GM23248 (cell line): ENCODE measurements around the gene TGM2. TPM values are rescaled to one million over a fixed set of nuclear protein-coding genes. Genes with fewer than 3 reads are reported as not detected.

Source experiments
- DNase-seq: peaks from one replicate; pipeline ENCODE4 v3.0.0-alpha.2; 2015
- H2AFZ ChIP-seq: fragments of 200-600 bp; sonication (generic); 2 replicates; pipeline ENCODE4 v1.6.1; 2016; ENCODE audit warnings: antibody characterized with exemption
- H3F3A ChIP-seq: fragments of 200-600 bp; sonication (generic); 2 replicates; pipeline ENCODE4 v1.6.1; 2016; ENCODE audit warnings: mild to moderate bottlenecking, antibody characterized with exemption, mixed run types; ENCODE audit not compliant: insufficient read depth
- H3K27ac ChIP-seq: fragments of 200-600 bp; sonication (generic); 2 replicates; pipeline ENCODE4 v1.5.1; 2016; ENCODE audit warnings: mild to moderate bottlenecking
- H3K27me3 ChIP-seq: fragments of 200-600 bp; sonication (generic); replicated peaks from 2 replicates; pipeline ENCODE4 v1.6.1; 2016; ENCODE audit warnings: mild to moderate bottlenecking; ENCODE audit not compliant: insufficient read depth
- H3K36me3 ChIP-seq: fragments of 200-600 bp; sonication (generic); 2 replicates; pipeline ENCODE4 v1.6.1; 2016; ENCODE audit warnings: low read depth, mild to moderate bottlenecking
- H3K4me1 ChIP-seq: fragments of 200-600 bp; sonication (generic); 2 replicates; pipeline ENCODE4 v1.6.1; 2016; ENCODE audit warnings: mild to moderate bottlenecking; ENCODE audit not compliant: insufficient read depth
- H3K4me2 ChIP-seq: fragments of 200-600 bp; sonication (generic); one replicate; pipeline ENCODE4 v1.6.1; 2016; ENCODE audit warnings: mild to moderate bottlenecking; ENCODE audit not compliant: unreplicated experiment
- H3K4me3 ChIP-seq: fragments of 200-600 bp; sonication (generic); 2 replicates; pipeline ENCODE4 v1.5.1; 2016; ENCODE audit warnings: mild to moderate bottlenecking
- H3K79me2 ChIP-seq: fragments of 200-600 bp; sonication (generic); 2 replicates; pipeline ENCODE4 v1.6.1; 2016; ENCODE audit warnings: mild to moderate bottlenecking; ENCODE audit not compliant: insufficient read depth
- H3K9ac ChIP-seq: fragments of 200-600 bp; sonication (generic); 2 replicates; pipeline ENCODE4 v1.6.1; 2016; ENCODE audit warnings: mild to moderate bottlenecking
- H3K9me2 ChIP-seq: fragments of 200-600 bp; sonication (generic); 2 replicates; pipeline ENCODE4 v1.6.1; 2016; ENCODE audit warnings: mixed run types, mild to moderate bottlenecking, moderate library complexity; ENCODE audit not compliant: insufficient read depth
- H3K9me3 ChIP-seq: fragments of 200-600 bp; sonication (generic); one replicate; pipeline ENCODE4 v1.6.1; 2017; ENCODE audit warnings: low read depth
- H4K20me1 ChIP-seq: fragments of 200-600 bp; sonication (generic); 2 replicates; pipeline ENCODE4 v1.6.0; 2016; ENCODE audit not compliant: insufficient read depth
- EZH2 ChIP-seq: fragments of 200-600 bp; sonication (generic); IDR thresholded peaks from 2 replicates; pipeline ENCODE4 v1.6.1; 2018; ENCODE audit warnings: antibody characterized with exemption, mild to moderate bottlenecking; ENCODE audit not compliant: insufficient read depth, poor library complexity, severe bottlenecking
- EZH2phosphoT487 ChIP-seq: fragments of 200-600 bp; sonication (generic); IDR thresholded peaks from 2 replicates; pipeline ENCODE4 v1.6.1; 2018; ENCODE audit warnings: antibody characterized with exemption, moderate library complexity, mild to moderate bottlenecking, low read depth; ENCODE audit not compliant: insufficient read depth
- WGBS, 2 experiments: methylation state at CpG; one replicate each; pipeline ENCODE4 v1.1.6; 2015 to 2017; ENCODE audit warnings: low lambda C conversion rate in 2 of 2, low coverage in 1 of 2; ENCODE audit errors: missing lambda C conversion rate in 2 of 2; 5-methylcytosine and 5-hydroxymethylcytosine counted together
- in situ Hi-C: fragments of 300-500 bp; cut with MboI; formaldehyde crosslinking; loops from 2 replicates; pipeline ENCODE4 v1.15.0; 2020
- polyA plus RNA-seq: library from polyadenylated mRNA; unstranded; fragments of >200 nt; fragmentation: Nextera tagmentation; extraction: Ambion mirVana; gene quantifications from 2 replicates; pipeline ENCODE4 v1.2.1, GENCODE V29; 2016
- total RNA-seq: library from RNA; depleted of rRNA; stranded (reverse); fragments of >200 nt; shearing (Covaris generic); gene quantifications from 2 replicates; pipeline ENCODE4 v1.2.3, GENCODE V29; 2014

Gene TGM2
- total and polyA plus RNA-seq, 2 experiments from 2014 or later = 254 to 311 TPM

GRCh38 chr20:38172408-38172807, 7.3 kb upstream of the TGM2 start:
- no peaks in the 10 kb centered on the region for H3K9me3 ChIP-seq
- H4K20me1 ChIP-seq = no peaks in the 10 kb centered on the region
- no peaks in the 10 kb centered on the region for H3K79me2 ChIP-seq
- H3K27ac ChIP-seq = peak overlapping the region; percentile 46
- no peaks in the 10 kb centered on the region for H3K27me3 ChIP-seq
- 48 to 52% methylated on average over 4 of the region's 4 CpGs for WGBS, 2 experiments
- peaks cover 52% of the 10 kb centered on the region for H3K4me1 ChIP-seq
- H3K9ac ChIP-seq = peak overlapping the region; percentile 26; the same call in 1 of the 2 replicates
- peak overlapping the region; percentile 53 for H3K4me2 ChIP-seq
- H3F3A ChIP-seq = peaks cover 55% of the 10 kb centered on the region
- no peaks in the 10 kb centered on the region for H3K36me3 ChIP-seq
- H3K4me3 ChIP-seq = no peak overlapping the region
- TF ChIP-seq EZH2 = no peak
- no peak for TF ChIP-seq EZH2phosphoT487
- H2AFZ ChIP-seq = no peak overlapping the region
- no peaks in the 10 kb centered on the region for H3K9me2 ChIP-seq
- peak; percentile 66 for DNase-seq
- in situ Hi-C loops = no loop called here

- peaks cover 52% of the 10 kb centered on the region for H3K4me1 ChIP-seq
- H3K9ac ChIP-seq = peak overlapping the region; percentile 33; the same call in 1 of the 2 replicates
- peak overlapping the region; percentile 45 for H3K27ac ChIP-seq
- peak overlapping the region; percentile 55; the same call in 1 of the 2 replicates for H2AFZ ChIP-seq
- no peaks in the 10 kb centered on the region for H3K9me2 ChIP-seq
- TF ChIP-seq EZH2phosphoT487 (no peak), EZH2 (no peak)
- DNase-seq = no peak
- peak overlapping the region; percentile 2 for H3K4me2 ChIP-seq
- H4K20me1 ChIP-seq = no peaks in the 10 kb centered on the region
- peaks cover 61% of the 10 kb centered on the region for H3F3A ChIP-seq
- in situ Hi-C loops = no loop called here
- H3K4me3 ChIP-seq = no peak overlapping the region
- WGBS, 2 experiments = 54 to 59% methylated on average over 4 of the region's 4 CpGs
- H3K36me3 ChIP-seq = no peaks in the 10 kb centered on the region
- no peaks in the 10 kb centered on the region for H3K9me3 ChIP-seq
- H3K27me3 ChIP-seq = no peaks in the 10 kb centered on the region
- no peaks in the 10 kb centered on the region for H3K79me2 ChIP-seq
These were observed 6.6 kb upstream of the TGM2 start for GRCh38 chr20:38171675-38172043.

GRCh38 chr20:38170826-38171674, 6.0 kb upstream of the TGM2 start:
- Histone ChIP-seq H3K36me3 (no peaks in the 10 kb centered on the region), H3K9me2 (no peaks in the 10 kb centered on the region), H3K4me2 (peak overlapping the region; percentile 2), H3F3A (peaks cover 61% of the 10 kb centered on the region), H3K79me2 (no peaks in the 10 kb centered on the region), H2AFZ (peak overlapping the region; percentile 55), H4K20me1 (no peaks in the 10 kb centered on the region), H3K4me3 (no peak overlapping the region), H3K27ac (peak overlapping the region; percentile 45), H3K4me1 (peaks cover 52% of the 10 kb centered on the region), H3K9ac (peak overlapping the region; percentile 33), H3K9me3 (no peaks in the 10 kb centered on the region), H3K27me3 (no peaks in the 10 kb centered on the region)
- peak; percentile 52 for DNase-seq
- TF ChIP-seq EZH2phosphoT487 = no peak
- TF ChIP-seq EZH2 = no peak
- in situ Hi-C loops = no loop called here
- 29 to 39% methylated on average over 11 of the region's 11 CpGs for WGBS, 2 experiments

- no peaks in the 10 kb centered on the region for H3K27me3 ChIP-seq
- in situ Hi-C loops = no loop called here
- TF ChIP-seq EZH2 (no peak), EZH2phosphoT487 (no peak)
- H3F3A ChIP-seq = peaks cover 61% of the 10 kb centered on the region
- H3K4me3 ChIP-seq = no peak overlapping the region
- no peaks in the 10 kb centered on the region for H4K20me1 ChIP-seq
- H3K9me2 ChIP-seq = no peaks in the 10 kb centered on the region
- H3K27ac ChIP-seq = peak overlapping the region; percentile 45
- 73 to 74% methylated on average over 8 of the region's 8 CpGs for WGBS, 2 experiments
- no peak for DNase-seq
- no peak overlapping the region for H3K4me2 ChIP-seq
- H3K36me3 ChIP-seq = no peaks in the 10 kb centered on the region
- peak overlapping the region; percentile 33; the same call in 1 of the 2 replicates for H3K9ac ChIP-seq
- peaks cover 52% of the 10 kb centered on the region for H3K4me1 ChIP-seq
- H3K79me2 ChIP-seq = no peaks in the 10 kb centered on the region
- no peaks in the 10 kb centered on the region for H3K9me3 ChIP-seq
- peak overlapping the region; percentile 55 for H2AFZ ChIP-seq
These were observed 5.3 kb upstream of the TGM2 start for GRCh38 chr20:38170219-38170825.
